ENCODE data around the gene C1orf35. TPM values are rescaled to one million over a fixed set of nuclear protein-coding genes. Genes with fewer than 3 reads are reported as not detected.

Gene C1orf35
- total RNA-seq, 1 donor from 2014 or later = 7.1 TPM

DNA sequence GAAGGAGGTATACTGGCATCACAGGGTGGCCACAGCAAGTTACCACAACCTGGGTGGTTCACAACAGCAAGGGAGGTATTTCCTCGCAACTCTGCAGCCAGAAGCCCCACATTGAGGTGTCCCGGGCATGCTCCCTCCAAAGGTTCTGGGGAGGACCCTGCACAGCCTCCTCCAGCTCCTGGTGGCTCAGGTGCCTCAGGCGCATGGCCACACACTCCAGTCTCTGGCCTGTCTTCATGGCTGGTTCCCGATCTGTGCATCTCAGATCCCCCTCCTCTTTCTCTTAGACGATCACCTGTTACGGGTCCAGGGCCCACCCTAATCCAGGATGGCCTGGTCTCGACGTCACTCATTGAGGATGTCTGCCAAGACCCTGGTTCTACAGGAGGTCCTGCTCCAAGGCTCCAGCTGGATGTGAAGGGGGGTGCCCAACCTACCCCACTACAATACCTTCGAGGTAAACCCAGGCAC, 27.3 kb downstream of the C1orf35 start:
- intact Hi-C loops (cut with micrococcal nuclease) = no loop called here
- TF ChIP-seq, protein P1, sequence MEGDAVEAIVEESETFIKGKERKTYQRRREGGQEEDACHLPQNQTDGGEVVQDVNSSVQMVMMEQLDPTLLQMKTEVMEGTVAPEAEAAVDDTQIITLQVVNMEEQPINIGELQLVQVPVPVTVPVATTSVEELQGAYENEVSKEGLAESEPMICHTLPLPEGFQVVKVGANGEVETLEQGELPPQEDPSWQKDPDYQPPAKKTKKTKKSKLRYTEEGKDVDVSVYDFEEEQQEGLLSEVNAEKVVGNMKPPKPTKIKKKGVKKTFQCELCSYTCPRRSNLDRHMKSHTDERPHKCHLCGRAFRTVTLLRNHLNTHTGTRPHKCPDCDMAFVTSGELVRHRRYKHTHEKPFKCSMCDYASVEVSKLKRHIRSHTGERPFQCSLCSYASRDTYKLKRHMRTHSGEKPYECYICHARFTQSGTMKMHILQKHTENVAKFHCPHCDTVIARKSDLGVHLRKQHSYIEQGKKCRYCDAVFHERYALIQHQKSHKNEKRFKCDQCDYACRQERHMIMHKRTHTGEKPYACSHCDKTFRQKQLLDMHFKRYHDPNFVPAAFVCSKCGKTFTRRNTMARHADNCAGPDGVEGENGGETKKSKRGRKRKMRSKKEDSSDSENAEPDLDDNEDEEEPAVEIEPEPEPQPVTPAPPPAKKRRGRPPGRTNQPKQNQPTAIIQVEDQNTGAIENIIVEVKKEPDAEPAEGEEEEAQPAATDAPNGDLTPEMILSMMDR (IDR thresholded peaks at IDR 0.05; ENCODE audit: borderline replicate concordance) = no peak
- H3K27me3 ChIP-seq (ENCODE audit: low read depth) = peaks cover 22% of the 10 kb centered on the region
- no peaks in the 10 kb centered on the region for H3K36me3 ChIP-seq
- no peaks in the 10 kb centered on the region for H3K9me3 ChIP-seq (replicated peaks)
- no peak overlapping the region for H3K27ac ChIP-seq (replicated peaks)
- H3K4me3 ChIP-seq = no peak overlapping the region
- peaks cover under 1% of the 10 kb centered on the region for H3K4me1 ChIP-seq
- DNase-seq = peak; percentile 5

DNA sequence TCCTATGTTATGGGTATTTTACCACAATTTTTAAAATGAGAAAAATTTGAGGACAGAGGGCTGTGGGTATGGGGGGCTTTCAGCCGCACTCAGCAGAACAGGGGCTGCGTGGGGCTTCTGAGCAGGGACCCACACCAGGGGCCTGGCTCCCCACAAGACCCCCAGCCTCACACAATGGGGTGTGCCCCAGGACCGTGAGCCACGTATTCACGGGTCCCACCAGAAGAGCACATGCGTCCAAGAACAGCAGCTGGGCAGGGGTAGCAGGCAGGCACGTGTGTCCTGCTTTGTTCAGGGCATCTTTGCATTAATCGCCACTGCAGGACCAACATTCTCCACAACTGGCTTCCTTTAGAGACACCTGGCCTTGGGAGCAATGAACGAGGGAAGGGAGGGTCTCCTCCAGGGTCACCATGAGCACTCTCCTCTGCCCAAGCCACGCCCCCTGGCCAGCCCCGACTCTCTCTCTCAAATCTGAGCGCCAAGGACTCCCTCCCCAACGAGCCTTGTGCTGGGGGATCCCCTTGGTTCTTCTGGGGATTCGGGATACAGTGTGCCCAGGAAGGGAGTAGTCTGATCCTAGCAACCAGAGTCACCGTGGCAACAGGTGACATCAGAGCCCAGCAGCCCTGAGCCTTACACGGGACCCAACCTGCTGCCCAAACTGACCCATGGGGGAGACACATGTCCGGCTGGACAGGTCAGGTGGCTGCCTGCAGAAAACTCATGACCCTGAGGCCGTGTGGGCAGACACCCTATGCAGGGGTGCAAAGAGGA, 28.0 kb downstream of the C1orf35 start:
- intact Hi-C loops (cut with micrococcal nuclease) = no loop called here
- Histone ChIP-seq H3K4me3 (no peak overlapping the region), H3K27me3 (ENCODE audit: low read depth) (peaks cover 22% of the 10 kb centered on the region), H3K27ac (replicated peaks) (no peak overlapping the region), H3K4me1 (no peaks in the 10 kb centered on the region), H3K9me3 (replicated peaks) (no peaks in the 10 kb centered on the region), H3K36me3 (no peaks in the 10 kb centered on the region)
- TF ChIP-seq, protein P1 (IDR thresholded peaks at IDR 0.05; ENCODE audit: borderline replicate concordance) = no peak
- DNase-seq = peak; percentile 18

DNA sequence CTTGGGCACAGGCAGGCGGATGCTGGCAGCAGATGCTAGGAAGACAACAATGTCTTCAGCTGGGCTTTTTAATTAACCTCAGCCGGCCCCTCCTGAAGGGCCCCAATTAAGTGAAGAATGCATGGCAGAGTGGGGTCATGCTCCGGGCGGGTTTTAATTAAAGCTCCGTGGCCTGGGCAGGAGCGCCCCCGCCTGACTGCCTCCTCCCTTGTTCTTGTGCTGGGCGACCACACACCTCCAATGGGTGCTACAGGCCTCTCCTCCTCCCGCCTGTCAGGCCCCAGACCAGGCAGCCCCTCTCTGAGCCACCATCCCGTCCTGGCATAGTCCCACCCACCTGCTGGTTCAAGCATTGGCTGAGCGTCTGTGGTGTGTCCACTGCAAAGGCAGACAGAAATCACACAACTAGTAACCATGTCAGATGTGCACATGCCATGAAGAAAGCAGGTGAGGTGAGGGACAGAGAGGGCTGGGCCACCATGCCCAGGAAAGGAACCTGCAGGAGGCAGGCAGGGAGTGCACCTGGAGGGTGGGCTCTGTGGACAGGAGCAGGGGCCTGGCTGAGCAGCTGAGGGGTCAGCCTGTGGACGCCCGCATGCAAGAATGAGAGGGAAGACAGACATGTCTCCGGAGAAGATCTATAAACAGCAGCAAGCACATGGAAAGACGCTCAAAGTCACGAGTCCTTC, 29.1 kb downstream of the C1orf35 start:
- Histone ChIP-seq H3K36me3 (no peaks in the 10 kb centered on the region), H3K27ac (replicated peaks) (no peak overlapping the region), H3K27me3 (ENCODE audit: low read depth) (peaks cover 24% of the 10 kb centered on the region), H3K4me3 (no peak overlapping the region), H3K4me1 (no peaks in the 10 kb centered on the region), H3K9me3 (replicated peaks) (no peaks in the 10 kb centered on the region)
- DNase-seq = peak; percentile 15
- TF ChIP-seq, protein P1 (IDR thresholded peaks at IDR 0.05; ENCODE audit: borderline replicate concordance) = no peak
- intact Hi-C loops (cut with micrococcal nuclease) = no loop called here

DNA sequence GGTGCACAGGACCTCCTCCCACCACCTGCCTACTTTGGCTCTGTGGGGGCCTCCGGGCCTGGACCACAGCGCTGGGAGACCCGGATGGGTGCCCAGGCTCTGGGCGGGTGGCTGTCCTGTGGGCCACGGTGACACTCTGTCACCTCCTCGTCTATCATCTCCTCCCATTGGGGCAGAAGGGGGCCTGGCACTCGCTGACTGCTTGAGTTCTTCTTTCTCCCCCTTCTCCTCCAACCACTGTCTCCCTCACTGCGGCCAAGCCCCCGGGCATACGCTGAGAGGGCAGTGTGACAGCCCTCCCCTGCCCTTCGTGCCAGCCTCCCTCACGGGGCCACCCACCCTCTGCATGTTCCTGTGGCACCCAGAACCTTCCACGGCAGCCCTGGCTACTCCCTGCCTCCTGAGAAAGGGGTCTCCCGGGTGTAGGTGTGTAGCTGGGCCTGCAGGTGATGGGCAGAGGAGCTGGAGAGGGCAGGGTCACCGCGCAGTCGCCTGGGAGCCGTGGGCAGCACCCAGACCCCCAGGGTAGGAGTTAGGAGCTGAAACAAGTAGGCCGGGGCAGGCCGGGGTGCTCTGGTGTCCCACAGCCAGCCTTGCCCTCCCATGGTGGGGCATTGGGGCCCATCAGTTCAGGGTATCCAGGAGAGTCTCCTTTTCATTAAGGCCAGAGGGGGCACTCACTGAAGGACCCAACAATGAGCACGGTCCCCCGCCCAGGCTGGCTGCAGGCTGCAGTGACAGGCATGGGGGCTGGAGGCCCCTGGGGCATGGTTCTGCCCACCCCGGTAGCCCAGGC, 29.9 kb downstream of the C1orf35 start:
- Histone ChIP-seq H3K36me3 (no peaks in the 10 kb centered on the region), H3K9me3 (replicated peaks) (no peaks in the 10 kb centered on the region), H3K27me3 (ENCODE audit: low read depth) (peaks cover 30% of the 10 kb centered on the region), H3K4me1 (no peaks in the 10 kb centered on the region), H3K27ac (replicated peaks) (no peak overlapping the region), H3K4me3 (no peak overlapping the region)
- intact Hi-C loops (cut with micrococcal nuclease) = no loop called here
- DNase-seq = peak; percentile 11
- TF ChIP-seq, protein P1 (IDR thresholded peaks at IDR 0.05; ENCODE audit: borderline replicate concordance) = no peak

DNA sequence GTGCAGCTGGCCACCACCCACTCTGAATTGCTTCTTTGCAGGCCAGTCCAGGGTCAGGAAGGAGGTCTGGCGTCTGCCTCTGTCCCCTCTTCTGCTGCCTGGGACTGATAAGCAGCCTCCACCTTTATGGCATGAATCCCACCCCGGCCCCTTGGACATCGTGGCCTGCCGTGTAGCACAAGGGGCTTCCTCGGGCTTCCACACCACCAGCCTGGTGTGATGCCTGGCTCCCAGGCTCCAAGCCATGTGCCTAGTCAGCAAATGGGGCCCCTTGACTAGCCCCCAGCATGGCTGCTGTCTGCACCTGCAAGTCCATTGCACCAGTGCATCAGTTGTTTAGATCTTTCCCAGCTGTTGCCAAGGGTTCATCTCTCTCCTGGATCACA, 30.5 kb downstream of the C1orf35 start:
- H3K9me3 ChIP-seq (replicated peaks) = no peaks in the 10 kb centered on the region
- no peaks in the 10 kb centered on the region for H3K36me3 ChIP-seq
- no peaks in the 10 kb centered on the region for H3K4me1 ChIP-seq
- peaks cover 30% of the 10 kb centered on the region for H3K27me3 ChIP-seq (ENCODE audit: low read depth)
- TF ChIP-seq, protein P1 (IDR thresholded peaks at IDR 0.05; ENCODE audit: borderline replicate concordance) = no peak
- no peak overlapping the region for H3K27ac ChIP-seq (replicated peaks)
- no peak overlapping the region for H3K4me3 ChIP-seq
- peak; percentile 7 for DNase-seq
- intact Hi-C loops (cut with micrococcal nuclease) = no loop called here

All from left ventricle myocardium inferior (tissue), 1 donor.